ENCODE results near the gene SUGCT. TPM values are rescaled to one million over a fixed set of nuclear protein-coding genes. Genes with fewer than 3 reads are reported as not detected.

Gene SUGCT
- total RNA-seq, 1 experiment from 2014 or later, result 9.9 TPM

DNA sequence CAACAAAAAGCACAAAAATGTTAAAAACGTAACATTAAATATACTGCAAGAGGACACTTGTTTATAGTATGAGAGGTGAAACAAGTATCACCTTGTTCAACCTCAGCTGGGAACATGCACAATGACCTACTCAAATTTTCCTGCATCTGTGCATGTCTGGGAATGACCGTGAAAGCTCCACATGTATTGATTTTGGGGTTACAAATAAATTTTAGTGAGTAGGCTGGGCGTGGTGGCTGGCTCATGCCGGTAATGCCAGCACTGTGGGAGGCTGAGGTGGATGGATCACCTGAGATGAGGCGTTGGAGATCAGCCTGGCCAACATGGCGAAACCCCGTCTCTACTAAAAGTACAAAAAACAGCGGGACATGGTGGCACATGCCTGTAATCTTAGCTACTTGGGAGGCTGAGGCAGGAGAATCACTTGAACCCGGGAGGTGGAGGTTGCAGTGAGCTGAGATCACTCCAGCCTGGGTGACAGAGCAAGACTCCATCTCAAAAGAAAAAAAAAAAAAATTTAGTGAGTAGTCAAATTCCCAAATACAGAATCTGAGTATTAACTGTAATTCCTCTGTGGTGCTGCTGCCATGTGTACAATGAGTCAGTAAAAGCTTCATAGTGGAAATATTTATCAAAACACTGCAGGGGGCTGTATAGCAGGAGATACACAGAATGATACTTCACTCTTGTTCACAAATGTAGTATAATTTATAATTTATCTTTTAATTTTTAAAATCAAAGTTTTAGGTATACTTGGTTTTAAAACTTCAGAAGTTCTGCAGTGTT is 41.1 kb downstream of the SUGCT start:
- no TSS peak for BruUV-seq (replicated peaks)
- no peaks in the 10 kb centered on the region for H3K4me1 ChIP-seq
- TF ChIP-seq CTCF (IDR thresholded peaks at IDR 0.05; ENCODE audit: insufficient read depth in 1 of 2, low read depth in 1 of 2, low read length in 1 of 2, severe bottlenecking in 1 of 2, unreplicated experiment in 1 of 2), result no peak
- DNase-seq, result no peak
- no peaks in the 10 kb centered on the region for H3K36me3 ChIP-seq (ENCODE audit: control insufficient read depth, insufficient read depth, low read length)
- Mint-ChIP-seq H3K27me3 (ENCODE audit: insufficient read depth, unreplicated experiment) (no peaks in the 10 kb centered on the region), H3K4me1 (ENCODE audit: low read depth, unreplicated experiment) (no peaks in the 10 kb centered on the region), H3K9me3 (ENCODE audit: unreplicated experiment) (no peaks in the 10 kb centered on the region), H3K4me3 (ENCODE audit: unreplicated experiment) (no peak overlapping the region), H3K36me3 (ENCODE audit: insufficient read depth, unreplicated experiment) (no peaks in the 10 kb centered on the region), H3K27ac (ENCODE audit: unreplicated experiment) (no peak overlapping the region)
- no peaks in the 10 kb centered on the region for H3K9me3 ChIP-seq
- H3K4me3 ChIP-seq (ENCODE audit: low read depth, low read length), result no peak overlapping the region
- ChIA-PET POLR2A (no interaction called here), CTCF (no interaction called here)
- H3K27me3 ChIP-seq (replicated peaks; ENCODE audit: control insufficient read depth, insufficient read depth, low read length), result no peaks in the 10 kb centered on the region
- intact Hi-C loops (cut with micrococcal nuclease; ENCODE audit: unreplicated experiment), result no loop called here

DNA sequence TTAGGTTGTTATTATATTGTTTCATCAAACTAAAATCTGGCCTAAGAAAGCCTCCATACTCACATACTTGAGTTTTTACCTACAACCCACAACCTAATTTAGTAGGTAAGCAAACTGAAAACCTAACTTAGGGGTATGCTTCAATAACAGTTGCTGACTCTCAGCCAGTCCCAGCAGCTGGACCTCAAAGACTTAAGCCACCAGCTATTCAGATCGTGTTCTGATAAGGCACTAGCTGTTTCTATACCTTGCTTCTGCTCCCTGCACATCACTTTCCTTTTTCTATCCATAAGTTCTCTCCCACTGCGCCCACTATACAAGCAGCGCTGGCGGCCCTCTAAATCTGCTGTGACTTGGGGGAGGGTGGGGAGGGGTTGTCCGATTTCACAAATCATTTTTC is 42.3 kb downstream of the SUGCT start:
- no peaks in the 10 kb centered on the region for H3K36me3 ChIP-seq (ENCODE audit: control insufficient read depth, insufficient read depth, low read length)
- H3K9me3 Mint-ChIP-seq (ENCODE audit: unreplicated experiment), result no peaks in the 10 kb centered on the region
- no peaks in the 10 kb centered on the region for H3K27me3 ChIP-seq (replicated peaks; ENCODE audit: control insufficient read depth, insufficient read depth, low read length)
- ChIA-PET POLR2A (no interaction called here), CTCF (no interaction called here)
- no peak for DNase-seq
- no peak overlapping the region for H3K4me3 ChIP-seq (ENCODE audit: low read depth, low read length)
- H3K27ac Mint-ChIP-seq (ENCODE audit: unreplicated experiment), result no peak overlapping the region
- no peaks in the 10 kb centered on the region for H3K36me3 Mint-ChIP-seq (ENCODE audit: insufficient read depth, unreplicated experiment)
- intact Hi-C loops (cut with micrococcal nuclease; ENCODE audit: unreplicated experiment), result no loop called here
- BruUV-seq (replicated peaks), result no TSS peak
- no peaks in the 10 kb centered on the region for H3K4me1 Mint-ChIP-seq (ENCODE audit: low read depth, unreplicated experiment)
- H3K4me1 ChIP-seq, result no peaks in the 10 kb centered on the region
- no peak overlapping the region for H3K4me3 Mint-ChIP-seq (ENCODE audit: unreplicated experiment)
- TF ChIP-seq CTCF (IDR thresholded peaks at IDR 0.05; ENCODE audit: insufficient read depth in 1 of 2, low read depth in 1 of 2, low read length in 1 of 2, severe bottlenecking in 1 of 2, unreplicated experiment in 1 of 2), result no peak
- no peaks in the 10 kb centered on the region for H3K27me3 Mint-ChIP-seq (ENCODE audit: insufficient read depth, unreplicated experiment)
- no peaks in the 10 kb centered on the region for H3K9me3 ChIP-seq

- DNase-seq, result no peak
- Mint-ChIP-seq H3K4me1 (ENCODE audit: low read depth, unreplicated experiment) (no peaks in the 10 kb centered on the region), H3K27ac (ENCODE audit: unreplicated experiment) (no peak overlapping the region), H3K9me3 (ENCODE audit: unreplicated experiment) (no peaks in the 10 kb centered on the region), H3K36me3 (ENCODE audit: insufficient read depth, unreplicated experiment) (no peaks in the 10 kb centered on the region), H3K27me3 (ENCODE audit: insufficient read depth, unreplicated experiment) (no peaks in the 10 kb centered on the region), H3K4me3 (ENCODE audit: unreplicated experiment) (no peak overlapping the region)
- no TSS peak for BruUV-seq (replicated peaks)
- ChIA-PET POLR2A (no interaction called here), CTCF (no interaction called here)
- Histone ChIP-seq H3K27me3 (replicated peaks; ENCODE audit: control insufficient read depth, insufficient read depth, low read length) (no peaks in the 10 kb centered on the region), H3K4me3 (ENCODE audit: low read depth, low read length) (no peak overlapping the region), H3K4me1 (no peaks in the 10 kb centered on the region), H3K36me3 (ENCODE audit: control insufficient read depth, insufficient read depth, low read length) (no peaks in the 10 kb centered on the region), H3K9me3 (peaks cover 4% of the 10 kb centered on the region; the same call in 1 of the 2 replicates)
- intact Hi-C loops (cut with micrococcal nuclease; ENCODE audit: unreplicated experiment), result no loop called here
- TF ChIP-seq CTCF (IDR thresholded peaks at IDR 0.05; ENCODE audit: insufficient read depth in 1 of 2, low read depth in 1 of 2, low read length in 1 of 2, severe bottlenecking in 1 of 2, unreplicated experiment in 1 of 2), result no peak
These were observed 47.6 kb downstream of the SUGCT start for GRCh38 chr7:40182452-40182851.
